Right lobe of liver (tissue), 4 donors: ENCODE measurements around the gene MAGEA9B.
"Not testable (repeated sequence)": the region's sequence is repeated elsewhere in the genome, so short reads cannot be mapped to it uniquely, and the experiment has no call there.

Source experiments
- CTCF ChIP-seq, 4 donors: fragments of 200-600 bp in 3 of 4; fragments of 450-650 bp in 1 of 4; IDR thresholded peaks; one replicate each; pipeline versions ENCODE4 v1.5.1 to v1.8.0; 2016 to 2022; ENCODE audit warnings: antibody characterized with exemption in 4 of 4, mild to moderate bottlenecking in 2 of 4
- POLR2A ChIP-seq: fragments of 450-650 bp; IDR thresholded peaks from one replicate; pipeline ENCODE4 v1.6.1; 2017; ENCODE audit warnings: antibody characterized with exemption, mild to moderate bottlenecking
- donor health status: DM: no; HTN: no; CAD: no.
- donor health status: DM: no; HTN: no; CAD: no.
- donor health status: DM: no; HTN: yes; CAD: no.

GRCh38 chrX:149595214-149595613 is 8.0 kb upstream of the MAGEA9B start, which contains the start of gene HSFX2:
- TF ChIP-seq CTCF (IDR thresholded peaks at IDR 0.05); POLR2A: not testable (repeated sequence)
